ENCODE data around the gene PAPPA.

GRCh38 chr9:116312221-116312620 lies 158.6 kb downstream of the PAPPA start:
- TF ChIP-seq ELF1 (IDR thresholded peaks at IDR 0.05) (no peak), EZH2phosphoT487 (IDR thresholded peaks at IDR 0.05; ENCODE audit: borderline replicate concordance, low read depth) (no peak), POLR2AphosphoS5 (IDR thresholded peaks at IDR 0.05; ENCODE audit: low read depth, low read length) (no peak), NFIC (IDR thresholded peaks at IDR 0.05; ENCODE audit: borderline replicate concordance) (no peak), SMC3 (IDR thresholded peaks at IDR 0.05; ENCODE audit: low read depth, low read length) (no peak), REST (IDR thresholded peaks at IDR 0.05; ENCODE audit: low read depth, low read length) (no peak)
- TF ChIP-seq, protein P1, sequence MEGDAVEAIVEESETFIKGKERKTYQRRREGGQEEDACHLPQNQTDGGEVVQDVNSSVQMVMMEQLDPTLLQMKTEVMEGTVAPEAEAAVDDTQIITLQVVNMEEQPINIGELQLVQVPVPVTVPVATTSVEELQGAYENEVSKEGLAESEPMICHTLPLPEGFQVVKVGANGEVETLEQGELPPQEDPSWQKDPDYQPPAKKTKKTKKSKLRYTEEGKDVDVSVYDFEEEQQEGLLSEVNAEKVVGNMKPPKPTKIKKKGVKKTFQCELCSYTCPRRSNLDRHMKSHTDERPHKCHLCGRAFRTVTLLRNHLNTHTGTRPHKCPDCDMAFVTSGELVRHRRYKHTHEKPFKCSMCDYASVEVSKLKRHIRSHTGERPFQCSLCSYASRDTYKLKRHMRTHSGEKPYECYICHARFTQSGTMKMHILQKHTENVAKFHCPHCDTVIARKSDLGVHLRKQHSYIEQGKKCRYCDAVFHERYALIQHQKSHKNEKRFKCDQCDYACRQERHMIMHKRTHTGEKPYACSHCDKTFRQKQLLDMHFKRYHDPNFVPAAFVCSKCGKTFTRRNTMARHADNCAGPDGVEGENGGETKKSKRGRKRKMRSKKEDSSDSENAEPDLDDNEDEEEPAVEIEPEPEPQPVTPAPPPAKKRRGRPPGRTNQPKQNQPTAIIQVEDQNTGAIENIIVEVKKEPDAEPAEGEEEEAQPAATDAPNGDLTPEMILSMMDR (IDR thresholded peaks at IDR 0.05), result no peak
